Amniotic stem cell (primary cell): Measurements from ENCODE around the gene ZCCHC14.

Experiments
- DNase-seq: peaks from one replicate; lab custom pipeline; 2025; lab: John Stamatoyannopoulos, UW

Gene ZCCHC14

GRCh38 chr16:87431926-87432325 lies 60.9 kb downstream of the ZCCHC14 start:
- peak; percentile 34 for DNase-seq

- DNase-seq = no peak
Observed at GRCh38 chr16:87426423-87427215, 66.2 kb downstream of the ZCCHC14 start.

- no peak for DNase-seq
Observed at GRCh38 chr16:87425941-87426340, 66.9 kb downstream of the ZCCHC14 start.

GRCh38 chr16:87424266-87424665 lies 68.6 kb downstream of the ZCCHC14 start:
- DNase-seq = no peak

GRCh38 chr16:87423429-87423828 lies 69.4 kb downstream of the ZCCHC14 start:
- no peak for DNase-seq

- no peak for DNase-seq
Observed at GRCh38 chr16:87422106-87422505, 70.7 kb downstream of the ZCCHC14 start.

- DNase-seq = no peak
Observed at GRCh38 chr16:87421003-87421912, 71.6 kb downstream of the ZCCHC14 start.

GRCh38 chr16:87420026-87421002 lies 72.5 kb downstream of the ZCCHC14 start:
- no peak for DNase-seq

- DNase-seq = no peak
Observed at GRCh38 chr16:87418644-87419043, 74.2 kb downstream of the ZCCHC14 start.

- DNase-seq = no peak
Observed at GRCh38 chr16:87418216-87418615, 74.6 kb downstream of the ZCCHC14 start.

GRCh38 chr16:87417528-87417910 lies 75.3 kb downstream of the ZCCHC14 start:
- no peak for DNase-seq

GRCh38 chr16:87416826-87417527 lies 75.8 kb downstream of the ZCCHC14 start:
- DNase-seq = peak; percentile 64

GRCh38 chr16:87415441-87415840 lies 77.4 kb downstream of the ZCCHC14 start:
- no peak for DNase-seq

- DNase-seq = no peak
Observed at GRCh38 chr16:87414251-87414680, 78.6 kb downstream of the ZCCHC14 start.

- no peak for DNase-seq
Observed at GRCh38 chr16:87412996-87413421, 79.8 kb downstream of the ZCCHC14 start.

GRCh38 chr16:87412371-87412995 lies 80.3 kb downstream of the ZCCHC14 start:
- no peak for DNase-seq

- no peak for DNase-seq
Observed at GRCh38 chr16:87411375-87412271, 81.2 kb downstream of the ZCCHC14 start.

GRCh38 chr16:87410968-87411367 lies 81.9 kb downstream of the ZCCHC14 start:
- DNase-seq = no peak

GRCh38 chr16:87410530-87410929 lies 82.3 kb downstream of the ZCCHC14 start:
- no peak for DNase-seq

GRCh38 chr16:87409781-87410180 lies 83.0 kb downstream of the ZCCHC14 start:
- no peak for DNase-seq
